SHP77 treated with DMSO at 0.1 percent for 48 hours (cell line): ENCODE results near the gene TIGD1.
"Not testable (repeated sequence)": the region's sequence is repeated elsewhere in the genome, so short reads cannot be mapped to it uniquely, and the experiment has no call there.

Source experiments
- DNase-seq: peaks from one replicate; lab custom pipeline; 2025; lab: John Stamatoyannopoulos, UW

The TIGD1 gene

GRCh38 chr2:232539298-232540231 lies 10.8 kb downstream of the TIGD1 start, which contains the start of gene CHRNG:
Gene CHRNG (plus strand): TSS chr2:232539692. CDS start chr2:232539748, 56 bp downstream.
- DNase-seq: no peak

DNA sequence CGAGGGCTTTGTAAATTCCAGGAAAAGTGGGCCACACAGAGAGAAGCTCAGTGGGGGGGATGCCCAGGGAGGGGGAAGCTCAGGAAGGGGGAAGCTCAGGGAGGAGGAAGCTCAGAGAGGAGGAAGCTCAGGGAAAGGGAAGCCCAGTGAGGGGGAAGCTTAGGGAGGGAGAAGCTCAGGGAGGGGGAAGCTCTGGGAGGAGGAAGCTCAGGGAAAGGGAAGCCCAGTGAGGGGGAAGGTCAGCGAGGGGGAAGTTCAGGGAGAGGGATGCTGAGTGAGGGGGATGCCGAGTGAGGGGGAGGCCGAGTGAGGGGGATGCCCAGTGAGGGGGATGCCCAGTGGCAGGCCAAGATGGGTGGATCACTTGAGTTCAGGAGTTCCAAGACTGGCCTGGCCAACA lies 11.7 kb downstream of the TIGD1 start:
- DNase-seq: no peak

- DNase-seq: no peak
Measured at GRCh38 chr2:232537499-232537898, 12.9 kb downstream of the TIGD1 start.

DNA sequence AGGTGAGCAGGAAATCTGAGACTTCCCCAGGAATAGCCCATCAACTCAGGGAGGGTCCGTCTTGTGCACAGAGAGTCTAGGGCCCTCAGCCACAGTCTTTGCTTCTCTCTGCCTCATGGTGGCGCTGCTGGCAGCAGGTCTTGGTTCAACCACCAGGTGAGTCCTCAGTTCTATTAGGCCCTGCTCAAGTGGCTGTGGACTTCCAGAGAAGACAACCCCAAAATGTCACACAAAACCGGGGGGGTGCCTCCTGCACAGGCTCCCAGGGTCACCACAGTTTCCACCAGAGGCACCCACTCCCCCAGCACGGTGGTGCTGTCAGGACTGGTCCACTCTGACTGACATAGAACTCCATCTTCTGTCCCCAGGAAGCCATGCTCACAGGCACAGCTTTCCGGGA lies 13.3 kb downstream of the TIGD1 start:
- no peak for DNase-seq

DNA sequence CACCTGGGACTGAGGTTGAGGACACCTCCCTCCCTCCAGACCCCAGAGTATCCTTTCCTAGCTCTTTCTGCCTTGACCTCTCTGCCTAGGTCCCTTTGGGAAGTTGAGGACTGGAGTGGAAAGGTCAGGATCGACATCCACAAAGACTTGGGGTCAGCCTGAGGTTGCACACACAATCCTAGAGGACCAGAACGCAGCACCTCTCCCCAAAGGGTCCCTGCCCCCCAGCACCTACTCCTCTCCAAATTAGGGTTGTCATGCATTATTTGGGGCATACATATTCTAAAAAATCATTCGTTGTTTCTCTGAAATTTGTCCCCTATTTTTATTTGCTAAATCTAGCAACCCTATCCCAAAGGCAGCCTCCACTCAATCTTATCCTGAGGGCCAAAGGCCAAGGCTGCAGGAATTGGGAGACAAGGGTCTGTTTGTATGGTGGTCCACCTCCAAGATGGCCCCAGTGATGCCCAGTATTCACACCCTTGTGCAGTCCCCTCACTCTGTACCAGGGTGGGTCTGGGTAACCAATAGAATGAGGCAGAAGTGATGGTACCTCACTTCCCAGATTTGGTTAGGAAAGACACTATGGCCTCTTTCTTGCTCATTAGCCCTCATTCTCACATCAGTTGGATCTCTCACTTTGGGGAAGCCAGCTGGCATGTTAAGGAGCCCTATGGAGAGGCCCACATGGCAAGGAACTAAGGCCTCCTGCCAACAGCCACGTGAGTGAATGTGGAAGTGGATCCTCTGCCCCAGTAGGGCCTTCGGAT lies 14.4 kb downstream of the TIGD1 start:
- DNase-seq: no peak

GRCh38 chr2:232534940-232535651 lies 15.3 kb downstream of the TIGD1 start:
- DNase-seq: no peak

GRCh38 chr2:232533944-232534710 lies 16.2 kb downstream of the TIGD1 start:
- no peak for DNase-seq

DNA sequence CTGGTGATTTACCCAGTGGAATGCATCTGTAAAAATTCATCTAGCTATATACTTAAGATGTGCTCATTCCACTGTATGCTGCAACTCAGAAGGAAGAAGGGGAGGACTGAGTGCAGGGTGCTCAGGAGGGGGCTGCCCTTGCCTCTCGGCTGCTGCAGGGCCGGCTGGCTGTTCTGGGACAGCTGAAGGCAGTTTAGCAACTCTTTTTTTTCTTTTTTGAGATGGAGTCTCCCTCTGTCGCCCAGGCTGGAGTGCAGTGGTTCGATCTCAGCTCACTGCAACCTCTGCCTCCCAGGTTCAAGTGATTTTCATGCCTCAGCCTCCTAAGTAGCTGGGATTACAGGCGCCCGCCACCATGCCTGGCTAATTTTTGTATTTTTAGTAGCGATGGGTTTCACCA lies 17.5 kb downstream of the TIGD1 start:
- DNase-seq: not testable (repeated sequence)

DNA sequence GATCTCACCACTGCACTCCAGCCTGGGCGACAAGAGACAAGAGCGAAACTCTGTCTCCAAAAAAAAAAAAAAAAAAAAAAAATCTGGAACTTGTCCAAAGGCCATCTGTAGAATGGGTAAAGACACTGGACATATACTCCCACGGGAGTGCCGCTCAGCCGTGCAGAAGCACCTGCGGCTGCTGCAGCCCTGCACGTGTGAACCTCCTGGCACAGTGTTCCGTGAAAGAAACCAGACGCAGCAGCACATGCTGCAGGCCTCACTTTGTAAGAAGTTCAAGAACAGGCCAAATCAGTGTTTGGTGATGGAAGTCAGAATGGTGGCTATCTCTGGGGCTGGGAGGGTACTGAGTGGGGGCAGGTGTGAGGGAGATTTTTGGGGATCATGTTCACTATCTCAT lies 17.9 kb downstream of the TIGD1 start:
- no peak for DNase-seq

DNA sequence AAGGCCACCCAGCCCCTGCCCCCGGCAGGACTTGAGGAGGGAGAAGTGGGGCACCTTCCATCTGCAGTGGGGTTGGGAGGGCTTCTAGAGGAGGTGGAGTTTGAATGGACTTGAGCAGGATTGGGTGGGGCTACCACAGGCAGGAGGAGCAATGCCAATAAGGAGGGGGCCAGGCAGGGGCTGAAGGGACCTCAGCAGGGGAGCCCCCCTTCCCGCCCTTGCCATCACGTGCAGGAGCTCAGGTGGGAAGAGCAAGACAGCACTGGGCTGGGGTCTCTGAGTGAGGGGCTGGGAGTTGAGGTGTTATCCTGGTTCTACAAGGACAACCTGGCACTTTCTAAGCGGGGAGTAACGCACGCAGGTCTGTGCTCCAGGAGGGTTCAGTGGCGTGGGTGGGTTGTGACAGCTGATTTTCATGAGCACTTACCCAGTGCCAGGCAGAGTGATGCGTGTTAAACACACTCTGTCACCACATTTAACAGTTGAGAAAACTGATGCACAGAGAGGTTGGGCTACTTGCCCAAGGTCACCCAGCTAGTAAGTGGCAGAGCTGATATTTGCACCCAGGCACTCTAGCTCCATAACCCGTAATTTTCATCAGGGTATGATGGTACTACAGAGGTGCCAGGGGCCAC lies 19.6 kb downstream of the TIGD1 start:
- no peak for DNase-seq

- DNase-seq: no peak
Measured at GRCh38 chr2:232529806-232530547, 20.4 kb downstream of the TIGD1 start.

- DNase-seq: no peak
Measured at GRCh38 chr2:232528746-232529460, 21.5 kb downstream of the TIGD1 start.

GRCh38 chr2:232527905-232528470 lies 22.4 kb downstream of the TIGD1 start:
- no peak for DNase-seq

- no peak for DNase-seq
Measured at GRCh38 chr2:232526372-232526941, 23.9 kb downstream of the TIGD1 start.

GRCh38 chr2:232525791-232526371 lies 24.5 kb downstream of the TIGD1 start, which contains the start of gene CHRND:
Gene CHRND (plus strand): TSS chr2:232526160. CDS start chr2:232526216, 56 bp downstream.
- DNase-seq: no peak

DNA sequence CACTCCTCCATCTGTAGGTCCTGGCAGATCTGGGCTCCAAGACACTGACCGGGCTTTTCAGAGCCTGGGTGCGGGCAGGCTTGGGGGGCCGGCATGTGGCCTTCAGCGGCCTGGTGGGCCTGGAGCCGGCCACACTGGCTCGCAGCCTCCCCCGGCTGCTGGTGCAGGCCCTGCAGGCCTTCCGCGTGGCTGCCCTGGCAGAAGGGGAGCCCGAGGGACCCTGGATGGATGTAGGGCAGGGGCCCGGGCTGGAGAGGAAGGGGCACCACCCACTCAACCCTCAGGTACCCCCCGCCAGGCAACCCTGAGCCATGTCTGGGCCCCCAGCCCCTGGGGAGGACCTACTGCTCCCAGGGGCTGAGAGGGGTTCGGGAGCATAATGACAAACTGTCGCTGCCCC lies 25.2 kb downstream of the TIGD1 start:
- no peak for DNase-seq

DNA sequence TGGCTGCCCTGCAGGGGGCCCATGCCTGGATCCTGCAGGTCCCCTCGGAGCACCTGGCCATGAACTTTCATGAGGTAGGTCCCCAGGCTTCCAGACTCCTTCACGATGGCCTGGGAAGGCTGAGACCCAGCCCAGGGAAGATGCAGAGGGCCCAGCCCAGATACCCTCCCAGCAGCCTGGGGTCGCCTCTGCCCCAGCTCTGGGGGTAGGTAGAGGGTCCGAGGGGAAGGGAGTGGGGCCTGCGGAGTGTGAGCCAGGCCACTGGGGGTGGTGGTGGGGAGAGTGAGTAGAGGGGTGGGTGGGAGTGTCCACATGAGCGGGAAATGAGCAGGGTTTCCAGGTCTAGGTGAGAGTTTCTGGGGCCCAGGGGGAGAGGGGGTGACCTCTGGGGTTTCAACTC lies 25.6 kb downstream of the TIGD1 start:
- DNase-seq: no peak
